ENCODE data around the gene GGT6. TPM values are rescaled to one million over a fixed set of nuclear protein-coding genes. Genes with fewer than 3 reads are reported as not detected.
"Not testable (repeated sequence)": the region's sequence is repeated elsewhere in the genome, so short reads cannot be mapped to it uniquely, and the experiment has no call there.

The GGT6 gene
- total RNA-seq, 3 donors from 2014 or later, result 12.8 to 33.8 TPM; not detected in 1

DNA sequence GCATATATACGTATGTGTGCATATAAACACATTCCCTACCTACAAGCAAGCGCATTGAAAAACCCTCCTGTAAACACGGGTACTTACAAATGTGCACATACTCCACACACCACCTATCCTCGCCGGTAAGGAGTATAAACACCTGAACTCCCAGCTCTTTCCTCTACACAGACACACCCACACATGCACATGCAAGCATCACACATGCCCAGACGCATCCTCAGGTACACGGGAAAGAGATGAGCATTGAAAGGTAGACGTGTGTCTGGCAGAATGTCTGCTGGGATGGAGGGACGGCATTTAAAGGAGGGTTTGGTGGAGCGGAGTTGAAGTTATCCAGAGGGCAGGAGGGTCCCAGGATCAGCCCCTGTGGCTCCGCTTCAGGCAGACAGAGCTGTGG is 19.3 kb upstream of the GGT6 start:
- H3K4me3 ChIP-seq, result no peak overlapping the region
- H3K36me3 ChIP-seq, result no peaks in the 10 kb centered on the region
- peaks cover 0 to 11% of the 10 kb centered on the region in 2 donors for H3K27me3 ChIP-seq
- intact Hi-C loops (cut with DNase I; ENCODE audit: low total_unique reads), result no loop called here
- no peak overlapping the region for H3K27ac ChIP-seq
- no peaks in the 10 kb centered on the region for H3K9me3 ChIP-seq
- no peak for DNase-seq (ENCODE audit: low spot score in 2 of 2)
- TF ChIP-seq POLR2AphosphoS5 (IDR thresholded peaks at IDR 0.05) (no peak), POLR2A (IDR thresholded peaks at IDR 0.05) (no peak)
- TF ChIP-seq, protein P1, sequence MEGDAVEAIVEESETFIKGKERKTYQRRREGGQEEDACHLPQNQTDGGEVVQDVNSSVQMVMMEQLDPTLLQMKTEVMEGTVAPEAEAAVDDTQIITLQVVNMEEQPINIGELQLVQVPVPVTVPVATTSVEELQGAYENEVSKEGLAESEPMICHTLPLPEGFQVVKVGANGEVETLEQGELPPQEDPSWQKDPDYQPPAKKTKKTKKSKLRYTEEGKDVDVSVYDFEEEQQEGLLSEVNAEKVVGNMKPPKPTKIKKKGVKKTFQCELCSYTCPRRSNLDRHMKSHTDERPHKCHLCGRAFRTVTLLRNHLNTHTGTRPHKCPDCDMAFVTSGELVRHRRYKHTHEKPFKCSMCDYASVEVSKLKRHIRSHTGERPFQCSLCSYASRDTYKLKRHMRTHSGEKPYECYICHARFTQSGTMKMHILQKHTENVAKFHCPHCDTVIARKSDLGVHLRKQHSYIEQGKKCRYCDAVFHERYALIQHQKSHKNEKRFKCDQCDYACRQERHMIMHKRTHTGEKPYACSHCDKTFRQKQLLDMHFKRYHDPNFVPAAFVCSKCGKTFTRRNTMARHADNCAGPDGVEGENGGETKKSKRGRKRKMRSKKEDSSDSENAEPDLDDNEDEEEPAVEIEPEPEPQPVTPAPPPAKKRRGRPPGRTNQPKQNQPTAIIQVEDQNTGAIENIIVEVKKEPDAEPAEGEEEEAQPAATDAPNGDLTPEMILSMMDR (IDR thresholded peaks at IDR 0.05), result no peak
- H3K4me1 ChIP-seq, result no peaks in the 10 kb centered on the region

DNA sequence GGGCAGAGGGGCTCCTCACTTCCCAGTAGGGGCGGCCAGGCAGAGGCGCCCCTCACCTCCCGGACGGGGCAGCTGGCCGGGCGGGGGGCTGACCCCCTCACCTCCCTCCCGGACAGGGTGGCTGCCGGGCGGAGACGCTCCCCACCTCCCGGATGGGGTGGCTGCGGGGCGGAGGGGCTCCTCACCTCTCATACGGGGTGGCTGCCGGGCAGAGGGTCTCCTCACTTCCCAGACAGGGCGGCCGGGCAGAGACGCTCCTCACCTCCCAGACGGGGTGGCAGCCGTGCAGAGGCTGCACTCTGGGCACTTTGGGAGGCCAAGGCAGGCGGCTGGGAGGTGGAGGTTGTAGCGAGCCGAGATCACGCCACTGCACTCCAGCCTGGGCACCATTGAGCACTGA is 18.0 kb upstream of the GGT6 start:
- H3K4me3 ChIP-seq; H3K27me3 ChIP-seq; H3K27ac ChIP-seq; H3K9me3 ChIP-seq; DNase-seq (ENCODE audit: low spot score in 2 of 2); H3K36me3 ChIP-seq; H3K4me1 ChIP-seq; intact Hi-C loops (cut with DNase I; ENCODE audit: low total_unique reads): not testable (repeated sequence)

DNA sequence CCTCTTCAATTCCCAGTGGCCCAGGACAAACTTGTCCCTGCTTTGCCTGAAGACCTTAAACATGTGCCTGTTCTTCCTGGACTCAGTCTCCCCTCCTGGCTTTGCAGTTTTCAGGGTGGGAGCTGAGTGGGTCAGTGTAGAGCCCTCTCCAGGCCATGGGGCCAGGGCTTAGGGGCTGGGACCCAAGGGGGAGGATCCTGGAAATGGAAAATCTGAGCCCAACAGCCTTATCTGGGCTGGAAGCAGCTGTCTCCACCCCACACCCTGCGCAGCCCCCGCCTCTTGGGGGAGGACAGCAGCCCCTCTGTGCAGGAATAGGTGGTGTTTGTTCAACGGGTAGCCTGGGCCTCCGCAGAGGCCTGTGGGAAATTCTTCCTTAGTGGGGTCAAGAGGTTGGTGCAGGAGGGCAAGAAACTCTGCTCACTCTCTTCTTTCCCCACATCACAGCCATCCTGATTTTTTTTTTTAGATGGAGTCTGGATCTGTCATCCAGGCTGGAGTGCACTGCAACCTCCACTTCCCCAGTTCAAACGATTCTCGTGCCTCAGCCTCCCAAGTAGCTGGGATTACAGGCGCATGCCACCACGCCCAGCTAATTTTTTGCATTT is 17.1 kb upstream of the GGT6 start:
- TF ChIP-seq POLR2AphosphoS5 (IDR thresholded peaks at IDR 0.05) (no peak), POLR2A (IDR thresholded peaks at IDR 0.05) (no peak)
- TF ChIP-seq, protein P1 (IDR thresholded peaks at IDR 0.05), result no peak
- no peak overlapping the region for H3K27ac ChIP-seq
- peaks cover 0 to 4% of the 10 kb centered on the region in 2 donors for H3K27me3 ChIP-seq
- no peak for DNase-seq (ENCODE audit: low spot score in 2 of 2)
- no peaks in the 10 kb centered on the region for H3K9me3 ChIP-seq
- H3K36me3 ChIP-seq, result no peaks in the 10 kb centered on the region
- intact Hi-C loops (cut with DNase I; ENCODE audit: low total_unique reads), result no loop called here
- H3K4me3 ChIP-seq, result no peak overlapping the region
- H3K4me1 ChIP-seq, result no peaks in the 10 kb centered on the region

DNA sequence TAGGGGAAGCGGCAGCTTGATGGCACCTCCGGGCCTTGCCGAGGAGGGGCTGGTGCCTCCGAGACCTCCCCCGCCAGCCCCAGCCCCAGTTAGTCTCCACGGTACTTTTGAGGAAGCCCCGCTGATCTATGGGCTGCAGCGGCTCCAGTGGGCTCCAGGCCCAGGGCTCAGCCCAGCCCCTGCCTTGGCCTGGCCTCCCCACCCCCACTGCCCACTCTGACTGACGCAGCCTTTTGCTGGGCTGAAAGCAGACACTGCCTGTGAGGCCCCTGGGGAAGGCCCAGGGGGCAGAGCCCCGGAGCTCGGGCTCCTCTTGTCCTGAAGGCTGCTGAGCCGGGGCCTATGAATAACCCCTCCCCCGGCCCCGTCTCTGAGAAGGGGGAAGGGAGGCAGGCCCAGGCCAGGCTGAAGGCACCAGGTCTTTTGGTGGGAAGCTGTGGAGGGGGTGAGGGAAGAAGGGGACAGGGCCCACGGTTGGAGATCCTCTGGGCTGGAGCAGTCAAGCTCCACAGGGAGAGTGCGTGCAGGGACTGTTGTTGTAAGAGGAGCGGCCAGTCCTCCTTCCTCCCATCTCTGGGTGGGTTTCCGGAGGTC is 16.4 kb upstream of the GGT6 start:
- intact Hi-C loops (cut with DNase I; ENCODE audit: low total_unique reads), result no loop called here

DNA sequence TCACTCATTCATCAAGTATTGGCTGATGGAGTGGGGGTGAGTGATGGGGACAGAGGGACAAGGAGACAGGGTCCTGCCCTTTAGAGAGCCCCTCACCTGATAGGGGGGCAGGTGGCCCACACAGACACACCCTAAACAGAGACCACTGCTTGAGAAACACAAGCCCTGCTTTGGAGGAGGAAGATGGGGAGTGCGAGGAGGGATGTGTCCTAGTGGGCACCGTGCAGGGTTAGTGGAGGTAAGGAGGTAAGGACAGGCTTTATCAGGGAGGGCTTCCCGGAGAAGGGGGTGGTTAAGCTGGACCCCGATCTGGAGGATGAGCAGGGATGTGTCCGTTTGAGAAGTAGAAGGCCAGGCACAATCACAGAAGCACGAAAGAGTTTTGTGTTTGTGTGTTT is 15.8 kb upstream of the GGT6 start:
- H3K4me3 ChIP-seq, result no peak overlapping the region
- TF ChIP-seq, protein P1 (IDR thresholded peaks at IDR 0.05), result no peak
- TF ChIP-seq POLR2AphosphoS5 (IDR thresholded peaks at IDR 0.05), result no peak
- no peak for TF ChIP-seq POLR2A (IDR thresholded peaks at IDR 0.05)
- H3K36me3 ChIP-seq, result no peaks in the 10 kb centered on the region
- H3K9me3 ChIP-seq, result no peaks in the 10 kb centered on the region
- no peak overlapping the region for H3K27ac ChIP-seq
- H3K27me3 ChIP-seq, result no peaks in the 10 kb centered on the region
- intact Hi-C loops (cut with DNase I; ENCODE audit: low total_unique reads), result no loop called here
- no peak for DNase-seq (ENCODE audit: low spot score in 2 of 2)
- H3K4me1 ChIP-seq, result no peaks in the 10 kb centered on the region

More for the DNA sequence above, 16.4 kb upstream of the GGT6 start:
- Histone ChIP-seq H3K36me3 (no peaks in the 10 kb centered on the region), H3K27ac (no peak overlapping the region), H3K4me3 (no peak overlapping the region), H3K4me1 (no peaks in the 10 kb centered on the region), H3K9me3 (no peaks in the 10 kb centered on the region), H3K27me3 (peaks cover 0 to 4% of the 10 kb centered on the region in 2 donors)
- DNase-seq (ENCODE audit: low spot score in 2 of 2), result no peak
- TF ChIP-seq POLR2AphosphoS5 (IDR thresholded peaks at IDR 0.05) (no peak), POLR2A (IDR thresholded peaks at IDR 0.05) (no peak)
- TF ChIP-seq, protein P1 (IDR thresholded peaks at IDR 0.05), result no peak
